Testis (tissue), 3 donors: ENCODE results near the gene EXOC2. TPM values are rescaled to one million over a fixed set of nuclear protein-coding genes. Genes with fewer than 3 reads are reported as not detected.
A peak's percentile ranks its signal among the peaks of the same experiment; 100 is the strongest.

Experiments used
- DNase-seq: peaks from one replicate; pipeline ENCODE4 v3.0.0-alpha.2; 2019
- H3K27ac ChIP-seq, 2 donors: fragments of 200-600 bp; sonication (generic); one replicate each; pipeline ENCODE4 v1.5.1; 2019
- H3K27me3 ChIP-seq: fragments of 200-600 bp; sonication (generic); one replicate; pipeline ENCODE4 v1.5.1; 2019
- H3K36me3 ChIP-seq: fragments of 200-600 bp; sonication (generic); one replicate; pipeline ENCODE4 v1.5.1; 2017; ENCODE audit warnings: low read depth; ENCODE audit errors: missing control alignments
- H3K4me1 ChIP-seq: fragments of 200-600 bp; sonication (generic); one replicate; pipeline ENCODE4 v1.5.1; 2019
- H3K4me3 ChIP-seq, 2 donors: fragments of 200-600 bp; sonication (generic); one replicate each; pipeline ENCODE4 v1.5.1; 2017 to 2019
- H3K9me3 ChIP-seq: fragments of 200-600 bp; sonication (generic); one replicate; pipeline ENCODE4 v1.5.1; 2017
- CTCF ChIP-seq, 3 experiments: fragments of 450-650 bp in 2 of 3; fragments of 200-600 bp in 1 of 3; sonication (generic) in 1 of 3; IDR thresholded peaks; one replicate each; pipeline ENCODE4 v1.5.1; 2016 to 2019; ENCODE audit warnings: antibody characterized with exemption in 3 of 3, mild to moderate bottlenecking in 2 of 3, moderate library complexity in 1 of 3
- POLR2A ChIP-seq: fragments of 450-650 bp; IDR thresholded peaks from one replicate; pipeline ENCODE4 v1.6.1; 2017; ENCODE audit warnings: antibody characterized with exemption, mild to moderate bottlenecking, moderate library complexity
- WGBS, 2 donors: methylation state at CpG; one replicate each; pipeline ENCODE4 v1.1.5; 2018; 5-methylcytosine and 5-hydroxymethylcytosine counted together
- intact Hi-C: fragments of 100-400 bp; cut with DNase I; formaldehyde crosslinking; loops from one replicate; pipeline ENCODE4 v1.15.1; 2023; ENCODE audit warnings: low total_unique reads
- polyA plus RNA-seq: library from polyadenylated mRNA; stranded (reverse); fragments of 350-450 nt; fragmentation: Illumina TruSeq; extraction: RNeasy Lipid Tissue Mini Kit (QIAGEN cat#74804); gene quantifications from one replicate; pipeline ENCODE4 v1.2.3, GENCODE V29; 2014; ENCODE audit warnings: low read depth, low replicate concordance; ENCODE audit not compliant: insufficient read depth
- total RNA-seq, 2 donors: library from RNA; depleted of rRNA; stranded (reverse); fragments of >200 nt; gene quantifications; one replicate each; pipeline ENCODE4 v1.2.3, GENCODE V29; 2016

Gene EXOC2
- total and polyA plus RNA-seq, 3 donors from 2014 or later, result 32.8 to 51.0 (median 44.3) TPM

DNA sequence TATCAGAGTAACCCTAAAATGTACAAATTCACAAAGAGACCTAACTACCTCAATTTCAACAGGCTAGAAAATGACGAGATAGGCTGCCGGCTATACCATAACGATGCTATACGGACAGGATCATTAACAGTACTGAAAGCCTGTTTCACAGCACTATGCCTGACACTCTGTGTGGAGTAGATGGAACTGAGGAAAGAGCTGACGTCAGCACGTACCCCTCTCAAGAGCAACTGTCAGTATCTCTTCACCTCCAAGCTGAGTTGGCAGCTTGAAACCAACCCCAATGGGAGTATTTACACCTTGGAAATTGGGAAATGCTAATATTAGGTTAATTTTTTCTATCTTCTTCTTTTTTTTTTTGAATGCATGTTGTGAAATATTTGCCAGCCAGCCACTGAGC lies 89.7 kb downstream of the EXOC2 start:
- WGBS, 2 donors, result 84 to 93% methylated on average over 6 of the region's 6 CpGs
- no peaks in the 10 kb centered on the region for H3K9me3 ChIP-seq
- H3K4me3 ChIP-seq, result no peak overlapping the region
- H3K36me3 ChIP-seq, result no peaks in the 10 kb centered on the region
- no peak for TF ChIP-seq POLR2A
- TF ChIP-seq CTCF (IDR thresholded peaks at IDR 0.05), result no peak
- intact Hi-C loops, result no loop called here
- H3K27me3 ChIP-seq, result no peaks in the 10 kb centered on the region
- DNase-seq, result no peak
- H3K4me1 ChIP-seq, result no peaks in the 10 kb centered on the region
- H3K27ac ChIP-seq, result no peak overlapping the region

DNA sequence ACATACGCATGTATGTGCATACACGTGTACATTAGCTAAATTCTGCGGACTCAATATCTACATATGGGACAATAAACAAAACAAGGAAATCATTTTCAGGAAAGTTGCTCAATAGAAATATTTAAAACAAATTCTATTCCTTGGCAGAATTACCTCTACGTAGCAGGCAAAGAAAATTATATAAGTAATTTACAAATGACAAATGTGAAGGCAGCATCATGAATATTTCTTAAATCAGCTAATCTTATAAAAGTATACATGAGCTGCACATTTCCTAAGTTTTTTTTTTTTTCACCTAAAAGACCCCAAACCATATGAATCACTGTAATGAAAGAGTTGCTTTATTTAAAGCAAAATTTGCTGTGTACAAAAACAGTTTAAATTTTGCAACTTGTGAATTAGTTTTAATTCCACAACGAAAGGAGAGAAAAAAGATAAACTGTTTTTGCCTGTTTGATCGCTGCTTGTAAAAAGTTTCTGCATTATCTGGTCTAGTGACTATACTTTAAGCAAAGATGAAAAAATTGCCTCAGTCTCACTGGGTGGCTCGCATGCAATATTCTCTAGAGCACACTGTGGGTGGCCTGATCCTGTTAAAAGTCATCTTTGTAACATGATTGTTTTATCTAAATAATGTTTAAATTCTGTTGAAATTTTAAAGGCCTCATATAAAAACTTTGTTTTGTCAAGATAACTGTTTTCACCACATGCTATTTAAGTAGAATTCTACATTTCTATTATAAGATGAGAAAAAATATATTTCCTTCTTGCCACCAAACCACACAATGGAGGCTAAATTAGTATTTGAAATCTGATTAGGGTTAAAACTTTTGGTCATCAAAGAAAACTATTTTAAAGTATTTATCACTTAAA lies 93.1 kb downstream of the EXOC2 start:
- TF ChIP-seq POLR2A (no peak), CTCF (IDR thresholded peaks at IDR 0.05) (no peak)
- Histone ChIP-seq H3K4me1 (no peaks in the 10 kb centered on the region), H3K4me3 (no peak overlapping the region), H3K36me3 (no peaks in the 10 kb centered on the region), H3K9me3 (no peaks in the 10 kb centered on the region), H3K27ac (no peak overlapping the region), H3K27me3 (no peaks in the 10 kb centered on the region)
- intact Hi-C loops, result no loop called here
- WGBS, 2 donors, result 87 to 90% methylated on average over 7 of the region's 7 CpGs
- DNase-seq, result no peak

DNA sequence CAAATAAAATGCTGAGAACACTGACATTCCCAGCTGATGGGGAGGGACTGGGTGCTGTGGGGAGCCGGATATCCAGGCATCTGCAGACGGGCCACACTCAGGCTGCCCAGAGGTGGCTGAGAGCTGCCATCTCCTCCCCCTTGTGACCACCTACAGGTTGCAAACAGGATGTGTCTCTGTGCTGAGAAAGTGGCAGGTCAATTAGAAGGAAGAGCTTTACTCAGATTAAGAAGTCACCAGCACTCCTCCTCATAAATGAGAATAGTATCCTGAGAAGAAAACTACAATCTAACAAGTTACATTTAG lies 99.1 kb downstream of the EXOC2 start:
- TF ChIP-seq POLR2A (no peak), CTCF (IDR thresholded peaks at IDR 0.05) (no peak)
- H3K36me3 ChIP-seq, result no peaks in the 10 kb centered on the region
- H3K4me1 ChIP-seq, result peaks cover 6% of the 10 kb centered on the region
- no peak for DNase-seq
- 36 to 100% methylated on average over 2 of the region's 2 CpGs for whole genome bisulfite sequencing, 2 donors
- H3K27me3 ChIP-seq, result no peaks in the 10 kb centered on the region
- peak overlapping the region; percentile 25 to 71 for H3K27ac ChIP-seq
- H3K9me3 ChIP-seq, result no peaks in the 10 kb centered on the region
- no peak overlapping the region for H3K4me3 ChIP-seq
- intact Hi-C loops, result no loop called here

DNA sequence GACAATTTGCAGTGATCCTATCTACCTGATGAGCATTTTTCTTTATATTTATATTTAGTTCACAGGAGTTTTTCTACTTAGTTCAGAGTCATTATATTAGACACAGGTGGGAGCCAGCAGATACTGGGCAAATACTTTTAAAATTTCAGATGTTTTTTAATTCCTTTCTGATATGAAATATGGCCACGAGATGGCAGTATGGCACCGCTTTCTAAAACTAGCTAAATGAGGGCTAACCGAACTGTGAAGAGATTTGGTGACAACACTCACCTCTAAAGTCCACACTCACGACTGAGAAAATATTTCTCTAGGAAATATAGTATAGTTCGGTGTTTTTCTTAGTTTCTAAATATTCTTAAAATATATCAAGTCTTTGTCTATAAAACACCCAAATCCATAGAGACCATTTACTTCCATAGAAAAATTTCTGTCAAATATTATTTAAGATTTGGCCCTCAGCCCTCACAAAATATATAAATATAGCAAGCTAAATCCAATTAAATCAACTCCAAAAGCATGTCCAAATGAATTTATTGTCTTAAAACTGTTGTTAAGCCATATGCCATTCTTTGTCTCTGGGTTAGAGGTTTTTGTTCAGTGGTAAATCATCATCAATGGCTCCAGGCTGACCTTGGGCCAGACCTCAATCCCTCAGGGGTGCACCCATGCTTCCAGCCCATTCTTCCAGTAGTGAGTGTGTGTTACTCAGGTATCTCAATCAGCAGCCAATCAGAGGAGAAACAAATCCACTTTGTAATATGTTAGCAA lies 99.6 kb downstream of the EXOC2 start:
- Histone ChIP-seq H3K9me3 (no peaks in the 10 kb centered on the region), H3K4me1 (peaks cover 6% of the 10 kb centered on the region), H3K36me3 (no peaks in the 10 kb centered on the region), H3K27ac (peak overlapping the region; percentile 25 to 71), H3K4me3 (no peak overlapping the region), H3K27me3 (no peaks in the 10 kb centered on the region)
- TF ChIP-seq POLR2A (no peak), CTCF (IDR thresholded peaks at IDR 0.05) (peak; percentile 69 to 82 (median 71))
- intact Hi-C loops, result no loop called here
- DNase-seq, result peak; percentile 78
- WGBS, 2 donors, result 29 to 39% methylated on average over 5 of the region's 5 CpGs
